CD8-positive, alpha-beta memory T cell (primary cell): ENCODE measurements around the gene LONP2. TPM values are rescaled to one million over a fixed set of nuclear protein-coding genes. Genes with fewer than 3 reads are reported as not detected.
A peak's percentile ranks its signal among the peaks of the same experiment; 100 is the strongest.

Experiments used
- CTCF ChIA-PET: fragments of 350-600 bp; sonication (Branson Sonifier 250); formaldehyde crosslinking; loops from one replicate; lab custom pipeline; 2021; ENCODE audit warnings: antibody characterized with exemption; lab: Charles Lee
- POLR2A ChIA-PET: fragments of 350-600 bp; sonication (Branson Sonifier 250); formaldehyde crosslinking; loops from one replicate; lab custom pipeline; 2021; ENCODE audit warnings: antibody characterized with exemption; lab: Charles Lee
- DNase-seq, 5 donors: peaks; one replicate each; pipeline versions ENCODE4 v3.0.0 to v3.0.0-alpha.2; 2020 to 2022; ENCODE audit warnings: mixed read lengths in 1 of 5
- H3K27ac ChIP-seq: one replicate; pipeline ENCODE4 v1.7.0; 2013; ENCODE audit warnings: low read depth, mild to moderate bottlenecking, low read length, moderate library complexity
- H3K27me3 ChIP-seq: 2 replicates; pipeline ENCODE4 v1.7.0; 2013; ENCODE audit warnings: low read length, mild to moderate bottlenecking; ENCODE audit not compliant: insufficient read depth, poor library complexity, severe bottlenecking
- H3K36me3 ChIP-seq: 2 replicates; pipeline ENCODE4 v1.7.0; 2013; ENCODE audit warnings: mild to moderate bottlenecking, low read length, moderate library complexity; ENCODE audit not compliant: insufficient read depth
- H3K4me1 ChIP-seq: 2 replicates; pipeline ENCODE4 v1.7.0; 2013; ENCODE audit warnings: mild to moderate bottlenecking, low read length, moderate library complexity; ENCODE audit not compliant: insufficient read depth
- H3K4me3 ChIP-seq: 2 replicates; pipeline ENCODE4 v1.7.0; 2013; ENCODE audit warnings: mild to moderate bottlenecking, low read length
- H3K9me3 ChIP-seq: 2 replicates; pipeline ENCODE4 v1.7.0; 2013; ENCODE audit warnings: mild to moderate bottlenecking, low read length
- H3K27ac Mint-ChIP-seq, 8 donors: one replicate each; pipeline ENCODE4 v1.8.0; 2020 to 2021; ENCODE audit warnings: mixed read lengths in 8 of 8, mild to moderate bottlenecking in 6 of 8, inconsistent platforms in 3 of 8, moderate library complexity in 3 of 8
- H3K27me3 Mint-ChIP-seq, 2 donors: one replicate each; pipeline ENCODE4 v1.8.0; 2020 to 2021; ENCODE audit warnings: mixed read lengths in 2 of 2, mild to moderate bottlenecking in 1 of 2, moderate library complexity in 1 of 2
- H3K36me3 Mint-ChIP-seq, 3 donors: one replicate each; pipeline ENCODE4 v1.8.0; 2020 to 2021; ENCODE audit warnings: mixed read lengths in 3 of 3, inconsistent platforms in 1 of 3, mild to moderate bottlenecking in 1 of 3
- H3K4me1 Mint-ChIP-seq, 3 donors: one replicate each; pipeline ENCODE4 v1.8.0; 2020 to 2021; ENCODE audit warnings: mixed read lengths in 3 of 3, inconsistent platforms in 1 of 3, mild to moderate bottlenecking in 1 of 3
- H3K4me3 Mint-ChIP-seq, 7 donors: one replicate each; pipeline ENCODE4 v1.8.0; 2020 to 2021; ENCODE audit warnings: mixed read lengths in 7 of 7, mild to moderate bottlenecking in 6 of 7, moderate library complexity in 4 of 7, inconsistent platforms in 2 of 7
- H3K9me3 Mint-ChIP-seq, 5 donors: one replicate each; pipeline ENCODE4 v1.8.0; 2020 to 2022; ENCODE audit warnings: mixed read lengths in 5 of 5, mild to moderate bottlenecking in 3 of 5, moderate library complexity in 2 of 5, inconsistent platforms in 1 of 5
- polyA plus RNA-seq: library from polyadenylated mRNA; unstranded; fragments of 300-500 nt; fragmentation: Illumina TruSeq; gene quantifications from one replicate; pipeline ENCODE4 v1.2.3, GENCODE V29; 2021
- total RNA-seq, 2 experiments: library from RNA; stranded (reverse); gene quantifications; one replicate each; pipeline ENCODE4 v1.2.3, GENCODE V29; 2021

Gene LONP2
- total and polyA plus RNA-seq, 3 experiments from 2014 or later: 39.1 to 55.7 (median 54.9) TPM

- Mint-ChIP-seq H3K4me3 (peak overlapping the region; percentile 88 to 99 (median 92)), H3K9me3 (no peaks in the 10 kb centered on the region), H3K36me3 (peaks cover 0 to 7% (median 0%) of the 10 kb centered on the region in 3 donors), H3K27me3 (peaks cover 0 to 3% of the 10 kb centered on the region in 2 donors), H3K27ac (peak overlapping the region; percentile 73 to 97 (median 92)), H3K4me1 (peaks cover 22 to 43% (median 23%) of the 10 kb centered on the region in 3 donors)
- Histone ChIP-seq H3K4me3 (peak overlapping the region; percentile 64), H3K27me3 (no peaks in the 10 kb centered on the region), H3K36me3 (no peaks in the 10 kb centered on the region), H3K4me1 (peaks cover 20% of the 10 kb centered on the region), H3K27ac (peak overlapping the region; percentile 53), H3K9me3 (no peaks in the 10 kb centered on the region)
- ChIA-PET POLR2A (interaction anchor here (0.7 to 3.1 kb wide), 5 partner anchors 14 to 229 kb away, joined by 3 to 29 read pairs (median 9); partner anchors contain the start of gene N4BP1), CTCF (interaction anchor here (1.2 to 2.6 kb wide), 3 partner anchors 18 to 239 kb away, joined by 3 to 12 read pairs (median 4); no protein-coding TSS in a partner anchor)
- no peak for DNase-seq
Observed at GRCh38 chr16:48383877-48384519, 139.9 kb downstream of the LONP2 start.

- Mint-ChIP-seq H3K27me3 (peaks cover 0 to 3% of the 10 kb centered on the region in 2 donors), H3K27ac (peak overlapping the region; percentile 73 to 97 (median 92)), H3K36me3 (peaks cover 0 to 7% (median 0%) of the 10 kb centered on the region in 3 donors), H3K4me1 (peaks cover 16 to 36% (median 16%) of the 10 kb centered on the region in 3 donors), H3K4me3 (peak overlapping the region; percentile 89 to 99 (median 92)), H3K9me3 (no peaks in the 10 kb centered on the region)
- H3K27me3 ChIP-seq: no peaks in the 10 kb centered on the region
- H3K36me3 ChIP-seq: no peaks in the 10 kb centered on the region
- ChIA-PET CTCF (interaction anchor here (1.2 to 2.7 kb wide), 6 partner anchors 18 to 246 kb away, joined by 3 to 12 read pairs (median 4); no protein-coding TSS in a partner anchor), POLR2A (interaction anchor here (0.7 to 3.1 kb wide), 10 partner anchors 15 to 246 kb away, joined by 3 to 29 read pairs (median 3); partner anchors contain the start of gene N4BP1)
- peaks cover 15% of the 10 kb centered on the region for H3K4me1 ChIP-seq
- peak overlapping the region; percentile 53 for H3K27ac ChIP-seq
- H3K4me3 ChIP-seq: peak overlapping the region; percentile 64
- H3K9me3 ChIP-seq: no peaks in the 10 kb centered on the region
- peak; percentile 14 to 54 (median 30) for DNase-seq
Observed at GRCh38 chr16:48384520-48385252, 140.6 kb downstream of the LONP2 start.

GRCh38 chr16:48385253-48386150 lies 141.4 kb downstream of the LONP2 start, which contains the start of gene SIAH1:
TSS of gene SIAH1 (minus strand) at chr16:48385413. CDS start at chr16:48362428, 22,985 bp downstream.
- peak within 1 kb of the TSS; percentile 70 for H3K4me3 ChIP-seq
- POLR2A ChIA-PET: interaction anchor here (0.9 to 3.1 kb wide), 8 partner anchors 20 to 245 kb away, joined by 3 to 29 read pairs (median 5); partner anchors contain the start of gene N4BP1
- peaks cover 0 to 7% (median 0%) of the 10 kb centered on the region in 3 donors for H3K36me3 Mint-ChIP-seq
- H3K27ac ChIP-seq: peak within 1 kb of the TSS; percentile 53
- H3K27ac Mint-ChIP-seq: peak within 1 kb of the TSS; percentile 80 to 97 (median 92)
- peak; percentile 85 to 90 (median 87) for DNase-seq
- CTCF ChIA-PET: interaction anchor here (1.3 to 2.7 kb wide), 3 partner anchors 40 to 245 kb away, joined by 3 to 10 read pairs (median 3); no protein-coding TSS in a partner anchor
- H3K4me1 Mint-ChIP-seq: peaks cover 13 to 30% (median 14%) of the 10 kb centered on the region in 3 donors
- peak within 1 kb of the TSS; percentile 89 to 99 (median 92) for H3K4me3 Mint-ChIP-seq
- H3K36me3 ChIP-seq: no peaks in the 10 kb centered on the region
- H3K4me1 ChIP-seq: peaks cover 15% of the 10 kb centered on the region
- H3K9me3 ChIP-seq: no peaks in the 10 kb centered on the region
- H3K27me3 Mint-ChIP-seq: peaks cover 0 to 3% of the 10 kb centered on the region in 2 donors
- no peaks in the 10 kb centered on the region for H3K9me3 Mint-ChIP-seq
- no peaks in the 10 kb centered on the region for H3K27me3 ChIP-seq

GRCh38 chr16:48386559-48387312 lies 142.6 kb downstream of the LONP2 start:
- Histone ChIP-seq H3K36me3 (no peaks in the 10 kb centered on the region), H3K9me3 (no peaks in the 10 kb centered on the region), H3K4me1 (peaks cover 15% of the 10 kb centered on the region), H3K27me3 (no peaks in the 10 kb centered on the region), H3K27ac (no peak overlapping the region), H3K4me3 (no peak overlapping the region)
- H3K4me1 Mint-ChIP-seq: peaks cover 13 to 19% (median 13%) of the 10 kb centered on the region in 3 donors
- no peaks in the 10 kb centered on the region for H3K9me3 Mint-ChIP-seq
- DNase-seq: no peak
- peak overlapping the region in 3 of 8 donors; percentile 7 to 80 (median 79) for H3K27ac Mint-ChIP-seq
- CTCF ChIA-PET: interaction anchor here (1.5 to 2.7 kb wide), 2 partner anchors 237 to 244 kb away, joined by 3 to 10 read pairs; no protein-coding TSS in a partner anchor
- H3K27me3 Mint-ChIP-seq: peaks cover 0 to 3% of the 10 kb centered on the region in 2 donors
- H3K4me3 Mint-ChIP-seq: peak overlapping the region; percentile 22 to 96 (median 90)
- H3K36me3 Mint-ChIP-seq: peaks cover 0 to 7% (median 0%) of the 10 kb centered on the region in 3 donors
- POLR2A ChIA-PET: no interaction called here

GRCh38 chr16:48392407-48392806 lies 148.3 kb downstream of the LONP2 start:
- H3K27ac ChIP-seq: no peak overlapping the region
- Mint-ChIP-seq H3K9me3 (no peaks in the 10 kb centered on the region), H3K27ac (peak overlapping the region in 1 of 8 donors; percentile 61), H3K27me3 (no peaks in the 10 kb centered on the region), H3K36me3 (no peaks in the 10 kb centered on the region), H3K4me3 (no peak overlapping the region), H3K4me1 (no peaks in the 10 kb centered on the region)
- H3K4me1 ChIP-seq: no peaks in the 10 kb centered on the region
- no peak overlapping the region for H3K4me3 ChIP-seq
- H3K27me3 ChIP-seq: no peaks in the 10 kb centered on the region
- no peaks in the 10 kb centered on the region for H3K9me3 ChIP-seq
- DNase-seq: no peak
- no peaks in the 10 kb centered on the region for H3K36me3 ChIP-seq
- ChIA-PET CTCF (no interaction called here), POLR2A (no interaction called here)

- no peaks in the 10 kb centered on the region for H3K4me1 Mint-ChIP-seq
- H3K27me3 Mint-ChIP-seq: no peaks in the 10 kb centered on the region
- ChIA-PET POLR2A (interaction anchor here (1.0 kb wide), 1 partner anchor 215 kb away, joined by 4 read pairs; no protein-coding TSS in a partner anchor), CTCF (no interaction called here)
- no peak for DNase-seq
- no peaks in the 10 kb centered on the region for H3K9me3 Mint-ChIP-seq
- Histone ChIP-seq H3K4me1 (no peaks in the 10 kb centered on the region), H3K27ac (no peak overlapping the region), H3K27me3 (no peaks in the 10 kb centered on the region), H3K36me3 (no peaks in the 10 kb centered on the region), H3K9me3 (no peaks in the 10 kb centered on the region), H3K4me3 (no peak overlapping the region)
- no peak overlapping the region for H3K27ac Mint-ChIP-seq
- no peaks in the 10 kb centered on the region for H3K36me3 Mint-ChIP-seq
- H3K4me3 Mint-ChIP-seq: no peak overlapping the region
Observed at GRCh38 chr16:48393485-48394354, 149.6 kb downstream of the LONP2 start.
